NCI-H510A treated with DMSO at 0.1 percent for 48 hours (cell line): ENCODE data around the gene ST13.
"Not testable (repeated sequence)": the region's sequence is repeated elsewhere in the genome, so short reads cannot be mapped to it uniquely, and the experiment has no call there.

Experiments used
- DNase-seq: peaks from one replicate; lab custom pipeline; 2025; lab: John Stamatoyannopoulos, UW

ST13 gene

DNA sequence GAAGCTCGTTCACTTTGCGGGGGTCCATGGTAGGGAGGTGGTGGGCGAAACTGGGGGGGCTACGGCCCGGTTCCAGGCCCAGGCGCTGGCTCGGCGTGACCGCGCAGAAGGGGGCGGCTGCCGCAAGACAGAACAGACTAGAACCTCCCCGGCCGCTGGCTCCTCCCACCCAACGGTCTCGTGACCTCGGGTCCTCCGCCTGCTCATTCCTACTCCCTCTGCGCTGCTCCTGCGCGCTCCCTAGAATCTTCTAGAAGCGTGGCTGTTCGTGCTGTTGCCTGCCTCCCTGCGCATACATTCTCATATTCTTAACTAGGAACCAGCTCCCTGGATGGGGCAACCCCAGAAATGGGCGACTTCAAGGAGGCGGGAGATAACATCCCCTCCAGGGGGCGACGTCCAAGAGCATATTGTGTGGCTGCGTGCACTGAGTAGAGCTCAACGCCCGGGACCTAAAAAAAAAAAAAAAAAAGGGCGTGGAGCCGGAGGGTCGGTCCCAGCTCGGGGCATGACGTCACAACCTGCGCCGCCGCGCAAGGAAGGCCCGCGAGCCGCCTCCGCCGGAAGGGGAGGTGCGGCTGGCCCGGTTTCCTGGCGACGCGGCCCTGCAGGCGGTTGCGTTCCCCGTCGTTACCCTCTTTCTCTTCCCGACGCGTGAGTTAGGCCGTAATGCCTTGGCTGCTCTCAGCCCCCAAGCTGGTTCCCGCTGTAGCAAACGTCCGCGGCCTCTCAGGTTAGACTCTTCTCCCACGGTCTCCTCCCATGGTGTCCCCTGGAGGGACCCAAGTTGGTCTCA lies at the start of gene ST13, which contains the start of gene XPNPEP3:
Gene ST13, minus strand, starts transcription at position 127 of the 796 bp plus-strand sequence. Its CDS starts 99 bp downstream, at position 28.
Gene XPNPEP3, plus strand, starts transcription at position 636 of the 796 bp plus-strand sequence. Its CDS starts 34 bp downstream, at position 670.
- DNase-seq: peak; percentile 84

DNA sequence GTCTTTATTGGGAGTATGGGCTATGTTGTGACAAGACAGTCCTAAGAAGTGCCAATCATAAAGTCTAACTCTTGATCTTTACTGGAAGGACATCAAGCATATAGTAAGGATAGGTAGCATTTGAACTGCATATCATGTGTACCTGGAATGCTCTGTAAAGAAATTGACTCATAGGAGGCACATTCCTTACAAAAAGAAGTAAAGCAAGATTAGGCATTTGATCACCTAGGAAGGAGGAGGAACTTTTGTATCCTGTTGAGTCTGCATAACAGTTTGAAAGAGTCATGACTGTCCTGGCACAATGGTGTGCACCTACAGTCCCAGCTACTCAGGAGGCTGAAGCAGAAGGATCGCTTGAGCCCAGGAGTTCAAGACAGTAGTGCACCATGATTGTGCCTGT lies 47.7 kb upstream of the ST13 start:
- DNase-seq: no peak

DNA sequence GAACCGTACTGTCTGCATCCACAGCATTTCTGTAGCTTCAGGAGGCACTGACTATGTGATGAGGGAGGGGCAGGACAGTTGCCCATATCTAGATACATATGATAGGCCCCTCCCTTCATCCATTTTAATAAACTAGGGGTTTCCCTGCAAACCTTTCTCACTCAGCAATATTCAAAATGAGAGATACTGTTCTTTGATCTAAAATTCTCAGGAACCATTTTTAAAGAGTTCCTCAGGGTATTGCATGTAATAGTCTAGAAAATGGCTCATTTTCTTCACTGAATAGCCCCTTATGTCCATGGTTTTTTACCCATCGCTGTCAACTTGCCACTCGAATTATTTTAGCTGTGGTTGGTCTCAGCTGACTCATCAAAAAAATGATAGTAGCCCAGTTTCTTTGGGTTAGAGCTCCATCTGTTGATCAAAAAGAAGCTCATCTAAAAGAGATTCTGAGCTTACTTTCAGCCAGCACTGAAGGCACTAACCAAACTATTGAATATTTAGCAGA lies 42.5 kb upstream of the ST13 start:
- DNase-seq: peak; percentile 50

DNA sequence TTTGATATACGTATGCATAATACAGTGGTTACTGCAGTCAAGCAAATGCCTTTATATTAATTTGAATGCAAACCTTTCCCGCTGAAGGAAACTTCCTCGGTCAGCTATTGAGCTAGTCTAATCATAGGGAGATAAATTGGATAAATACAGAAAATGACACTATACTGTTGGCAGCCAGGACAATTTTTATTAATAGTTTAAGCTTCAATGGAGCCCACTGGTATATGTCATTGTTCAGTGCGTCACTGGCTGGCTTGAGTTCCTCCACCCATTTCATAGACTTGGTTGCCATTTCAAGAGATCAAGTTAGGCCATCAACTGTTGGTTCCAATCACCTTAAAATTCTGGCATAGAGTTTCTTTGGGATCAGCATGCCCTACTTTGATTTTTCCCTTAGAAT lies 38.0 kb upstream of the ST13 start:
- no peak for DNase-seq

DNA sequence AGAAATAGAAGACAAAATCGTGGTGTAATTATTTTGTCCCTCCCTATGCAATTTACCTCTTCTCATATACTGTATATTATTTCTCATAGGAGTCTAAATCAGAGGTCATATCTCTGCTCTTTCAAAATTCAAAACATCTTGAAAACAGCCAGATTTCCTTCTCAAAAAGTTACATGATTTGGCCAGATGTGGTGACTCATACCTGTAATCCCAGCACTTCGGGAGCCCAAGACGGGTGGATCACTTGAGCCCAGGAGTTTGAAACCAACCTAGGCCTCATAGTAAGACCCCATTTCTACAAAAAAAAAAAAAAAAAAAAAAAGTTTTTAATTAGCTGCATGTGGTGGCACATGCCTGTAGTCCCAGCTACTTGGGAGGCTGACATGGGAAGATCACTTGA lies 34.4 kb upstream of the ST13 start:
- DNase-seq: no peak

DNA sequence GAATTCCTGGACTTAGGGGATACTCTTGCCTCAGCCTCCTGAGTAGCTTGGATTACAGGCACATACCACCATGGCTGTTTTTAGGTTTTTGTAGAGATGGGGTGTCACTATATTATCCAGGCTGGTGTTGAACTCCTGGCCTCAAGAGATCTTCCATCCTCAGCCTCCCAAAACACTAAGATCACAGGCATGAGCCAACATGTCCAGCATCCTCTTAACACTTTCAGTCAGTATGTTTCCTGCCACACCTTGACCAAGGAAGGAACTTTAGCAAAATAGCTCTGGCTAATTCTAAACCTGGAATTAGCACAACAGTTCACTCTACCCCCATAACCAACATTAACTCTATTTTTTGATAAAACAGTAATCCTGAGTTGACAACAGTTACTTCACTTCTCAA lies 32.7 kb upstream of the ST13 start:
- DNase-seq: no peak

DNA sequence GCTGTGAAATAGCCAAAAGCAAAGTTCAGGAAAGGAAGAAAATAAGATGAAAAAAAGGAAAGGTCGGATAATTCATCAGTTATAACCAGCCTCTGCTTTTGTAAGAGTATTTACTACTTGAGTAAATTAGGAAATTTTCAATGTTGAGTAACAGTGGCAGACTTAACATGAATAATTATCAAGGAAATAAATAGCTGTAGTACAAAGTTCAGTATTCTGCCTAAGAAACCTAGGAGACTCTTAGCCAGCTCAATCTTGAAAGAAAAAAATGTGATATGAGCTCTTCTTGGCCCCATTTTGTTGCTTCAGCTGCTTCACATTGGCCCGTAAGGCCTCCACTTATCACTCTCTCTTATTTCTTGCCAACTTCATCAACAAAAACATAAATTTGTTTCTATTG lies 22.5 kb upstream of the ST13 start:
- DNase-seq: no peak

DNA sequence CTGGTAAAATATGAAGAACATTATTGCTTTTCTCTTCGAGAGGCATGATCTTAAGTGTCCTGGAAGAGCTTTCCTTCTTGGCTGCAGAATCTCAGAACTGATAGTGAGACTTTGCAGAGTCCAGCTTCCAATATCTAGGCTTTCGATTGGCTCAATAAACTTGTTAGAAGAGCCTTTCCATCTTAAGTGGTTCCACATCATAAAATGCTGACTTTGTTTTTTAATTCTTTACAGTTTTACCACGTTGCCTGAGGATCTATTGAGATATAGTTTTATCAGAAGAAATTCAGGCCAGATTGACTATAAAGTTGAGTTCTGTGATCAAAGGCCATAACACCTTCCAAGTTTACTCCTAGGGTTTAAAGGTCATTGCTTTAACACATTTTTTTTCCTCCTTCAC lies 21.0 kb upstream of the ST13 start:
- DNase-seq: no peak

DNA sequence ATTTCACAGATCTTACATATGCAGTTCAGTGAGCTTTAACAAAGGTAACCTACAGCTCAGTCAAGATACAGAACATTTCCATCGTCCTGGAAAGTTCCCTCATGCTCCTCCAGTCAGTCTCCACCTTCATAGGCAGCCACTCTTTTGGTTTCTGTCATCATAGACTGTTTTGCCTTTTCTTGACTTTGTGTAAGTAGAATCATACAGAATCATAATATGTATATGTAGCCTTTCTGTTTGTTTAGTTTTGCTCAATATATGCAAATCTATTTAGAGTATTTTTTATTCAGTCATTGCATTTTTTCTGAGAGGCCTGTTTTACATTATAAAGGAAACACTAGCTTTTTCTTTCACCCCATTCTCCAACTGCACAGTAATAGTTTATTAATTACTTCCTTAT lies 20.5 kb upstream of the ST13 start:
- DNase-seq: no peak

DNA sequence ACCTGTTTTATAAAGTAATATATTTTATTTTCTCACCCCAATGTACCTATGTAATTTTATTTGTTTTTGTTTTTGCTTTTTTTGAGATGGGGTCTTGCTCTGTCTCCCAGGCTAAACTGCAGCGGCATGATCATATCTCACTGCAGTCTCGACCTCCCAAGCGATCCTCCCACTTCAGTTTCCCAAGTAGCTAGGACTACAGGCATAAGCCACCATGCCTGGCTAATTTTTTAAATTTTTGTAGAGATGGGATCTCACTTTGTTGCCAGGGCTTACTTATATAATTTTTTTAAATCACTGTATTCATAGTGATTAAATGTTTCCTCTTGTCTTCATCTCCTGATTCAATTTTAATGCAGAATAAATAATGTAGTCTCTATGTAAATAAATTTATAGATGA lies 18.7 kb upstream of the ST13 start:
- DNase-seq: no peak

DNA sequence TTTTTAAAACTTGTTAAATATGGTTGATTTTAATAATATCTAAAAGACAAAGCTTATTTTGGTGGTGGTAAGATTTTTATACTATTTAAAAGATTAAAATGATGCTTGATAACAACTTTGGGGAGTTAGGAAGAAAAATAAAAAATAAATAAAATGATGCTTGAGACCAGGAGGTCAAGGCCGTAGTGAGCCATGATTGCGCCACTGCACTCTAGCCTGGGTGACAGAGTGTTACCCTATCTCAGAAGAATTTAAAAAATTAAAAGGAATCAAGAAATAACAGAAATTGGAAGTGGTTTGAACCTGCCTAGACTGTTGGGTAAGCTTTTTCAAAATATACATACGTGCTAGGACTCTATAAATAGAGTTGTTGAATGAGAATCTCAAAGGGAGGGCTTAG lies 17.6 kb upstream of the ST13 start:
- DNase-seq: no peak

DNA sequence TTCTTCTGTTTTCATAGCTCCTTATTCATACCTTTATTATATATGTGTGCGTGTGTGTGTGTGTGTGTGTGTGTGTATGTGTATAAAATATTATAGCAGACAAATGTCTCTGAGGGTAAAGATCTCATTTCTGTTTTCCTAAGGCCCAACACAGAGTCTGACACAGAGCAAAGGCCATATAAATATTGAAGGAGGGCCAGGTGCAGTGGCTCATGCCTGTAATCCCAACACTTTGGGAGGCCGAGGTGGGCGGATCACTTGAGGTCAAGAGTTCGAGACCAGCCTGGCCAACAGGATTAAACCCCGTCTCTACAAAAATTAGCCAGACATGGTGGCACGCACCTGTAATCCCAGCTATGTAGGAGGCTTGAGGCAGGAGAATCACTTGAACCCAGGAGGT lies 11.9 kb upstream of the ST13 start:
- not testable (repeated sequence) for DNase-seq

DNA sequence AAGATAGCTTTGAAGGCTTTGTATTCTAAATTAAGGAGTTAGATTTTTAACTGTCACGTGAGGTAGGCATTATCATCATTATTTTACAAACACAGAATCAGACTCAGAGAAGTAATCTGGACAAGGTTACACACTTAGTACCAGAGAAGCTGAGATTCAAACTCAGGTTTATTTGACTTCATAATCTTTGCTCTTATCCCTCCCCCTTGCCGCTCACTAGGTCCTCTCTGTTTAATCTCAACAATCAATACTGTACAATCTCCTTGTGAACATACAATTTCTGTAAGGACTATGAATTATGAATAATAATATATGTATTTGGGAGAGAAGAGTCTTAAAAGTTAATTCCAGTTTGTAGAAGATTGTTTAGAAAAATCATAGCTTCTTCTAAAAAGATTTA lies 10.7 kb upstream of the ST13 start:
- no peak for DNase-seq

DNA sequence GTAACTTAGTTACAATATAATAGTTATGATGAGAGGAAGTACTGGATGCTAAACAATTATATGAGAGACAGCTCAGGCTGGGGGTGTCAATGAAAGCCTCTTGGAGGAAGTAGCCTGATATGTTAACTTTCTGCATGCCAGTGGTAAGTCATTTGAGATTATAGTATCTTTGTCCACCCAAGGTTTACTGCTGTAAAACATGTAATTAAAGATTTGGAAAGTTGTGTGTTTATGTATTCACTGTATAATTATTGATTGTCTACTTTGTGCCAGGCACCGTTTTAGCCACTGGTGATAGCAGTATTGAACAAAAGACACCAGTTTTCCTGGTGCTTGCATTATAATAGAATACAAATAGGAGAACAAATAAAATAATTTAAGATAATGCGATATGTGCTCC lies 6.1 kb upstream of the ST13 start:
- DNase-seq: no peak

DNA sequence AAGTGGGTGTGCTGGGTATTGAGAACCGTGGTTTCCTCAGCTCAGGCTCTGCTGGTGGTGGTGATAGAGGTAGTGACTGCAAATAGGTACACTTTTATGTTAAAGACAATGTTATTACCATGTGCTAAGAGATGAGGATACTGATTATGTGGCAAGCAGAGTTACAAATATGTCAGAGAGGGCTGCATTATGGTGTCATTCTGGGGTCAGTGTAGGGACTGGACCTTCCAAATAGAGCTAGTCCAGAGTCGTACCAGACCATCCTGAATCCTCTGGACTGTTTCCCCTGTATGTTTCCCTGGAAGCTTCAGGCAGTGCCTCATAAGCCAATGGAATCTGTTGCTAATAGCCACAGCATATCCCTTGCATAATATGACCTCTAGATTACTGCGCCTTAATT lies 5.6 kb upstream of the ST13 start, which contains the start of gene DNAJB7:
Gene DNAJB7, minus strand, starts transcription at position 101 of the 400 bp plus-strand sequence. CDS start 119 bp downstream, outside the sequence.
- DNase-seq: no peak

DNA sequence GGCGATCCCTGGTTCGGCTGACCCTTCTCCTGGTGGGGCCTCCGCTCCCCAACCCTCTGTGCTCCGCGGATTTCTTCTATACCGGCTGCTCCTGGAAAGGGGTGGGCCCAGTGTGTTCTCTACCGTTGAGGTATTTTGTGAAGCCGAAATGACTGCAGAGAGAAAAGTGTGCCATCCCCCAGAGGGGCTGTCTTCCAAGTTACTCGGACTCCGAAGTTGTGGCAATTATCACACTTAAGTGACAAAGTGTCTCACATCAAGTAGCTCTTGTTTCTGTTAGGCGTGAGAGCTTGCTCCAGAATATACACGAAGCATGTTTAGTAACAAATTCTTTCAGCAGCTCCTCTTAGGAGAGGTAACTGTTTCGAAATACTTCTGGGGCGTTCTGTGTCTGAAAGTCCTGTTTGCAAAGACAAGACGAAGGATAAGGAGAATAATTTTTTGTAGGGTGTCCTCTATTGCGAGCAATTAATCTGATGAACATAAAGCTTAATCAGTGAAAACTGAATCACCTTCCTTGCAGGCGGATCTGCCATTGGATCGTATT lies 943 bp upstream of the ST13 start:
- DNase-seq: no peak

DNA sequence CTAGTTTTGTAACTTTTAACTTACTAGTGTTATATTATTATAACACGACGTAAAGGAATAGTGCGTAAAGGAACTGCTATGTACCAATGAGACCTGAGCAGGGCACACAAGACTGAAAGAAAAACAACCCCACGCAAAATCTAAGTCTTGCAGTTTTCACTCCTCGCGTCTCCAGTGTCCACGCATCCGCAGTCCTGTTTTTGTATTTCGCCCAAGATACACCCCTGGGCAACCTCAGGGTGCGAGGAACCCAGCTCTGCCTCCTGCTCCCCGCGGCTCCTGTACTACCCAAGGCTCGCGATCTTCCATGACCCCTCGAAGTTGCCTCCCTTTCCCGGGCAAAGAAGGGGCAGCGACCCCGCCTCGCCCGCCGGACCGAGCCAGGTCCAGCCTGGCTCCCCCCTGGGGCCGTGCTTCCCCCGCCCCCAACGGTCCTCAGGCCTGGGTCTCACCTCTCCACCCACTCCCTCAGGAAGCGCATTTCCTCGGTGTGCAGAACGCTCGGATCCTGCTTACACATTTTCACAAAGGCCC lies 393 bp downstream of the ST13 start:
- no peak for DNase-seq

DNA sequence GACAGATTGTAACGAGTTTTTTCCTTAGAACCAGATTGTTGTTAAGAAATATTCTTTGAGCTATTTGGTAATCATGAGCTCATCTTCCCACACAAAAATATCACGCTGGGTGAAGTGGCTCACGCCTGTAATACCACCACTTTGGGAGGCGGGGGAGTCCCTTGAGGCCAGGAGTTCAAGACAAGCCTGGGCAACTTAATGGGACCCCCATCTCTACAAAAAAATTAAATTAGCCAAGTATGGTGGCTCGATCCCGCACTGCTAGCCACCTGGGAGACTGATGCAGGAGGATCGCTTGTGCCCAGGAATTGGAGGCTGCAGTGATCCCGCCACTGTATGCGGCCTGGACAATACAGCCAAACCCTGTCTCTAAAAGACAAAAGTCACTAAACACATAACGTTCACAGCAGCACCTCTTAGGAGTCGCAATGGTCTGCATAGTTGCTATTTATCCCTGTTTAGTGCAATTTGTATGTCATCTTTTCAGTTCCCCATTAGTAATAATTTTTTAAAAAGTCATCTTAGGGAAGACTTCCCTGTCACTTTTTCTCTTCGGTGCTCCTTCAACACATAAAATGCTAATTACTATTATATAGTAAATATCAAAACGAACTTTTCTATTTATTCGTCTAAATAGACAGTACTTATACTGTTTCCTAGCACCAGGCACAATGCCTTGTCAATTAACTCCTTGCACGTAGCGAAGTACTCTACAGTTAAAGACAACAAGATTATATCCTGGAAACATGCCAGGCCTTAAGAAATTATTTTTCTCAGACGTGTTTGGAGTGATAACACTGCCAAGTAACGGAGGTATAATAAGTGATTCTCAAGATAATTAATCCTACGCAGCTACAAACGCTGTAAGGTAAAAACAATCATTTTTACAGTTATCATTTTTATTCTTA lies 1.1 kb downstream of the ST13 start:
- no peak for DNase-seq

DNA sequence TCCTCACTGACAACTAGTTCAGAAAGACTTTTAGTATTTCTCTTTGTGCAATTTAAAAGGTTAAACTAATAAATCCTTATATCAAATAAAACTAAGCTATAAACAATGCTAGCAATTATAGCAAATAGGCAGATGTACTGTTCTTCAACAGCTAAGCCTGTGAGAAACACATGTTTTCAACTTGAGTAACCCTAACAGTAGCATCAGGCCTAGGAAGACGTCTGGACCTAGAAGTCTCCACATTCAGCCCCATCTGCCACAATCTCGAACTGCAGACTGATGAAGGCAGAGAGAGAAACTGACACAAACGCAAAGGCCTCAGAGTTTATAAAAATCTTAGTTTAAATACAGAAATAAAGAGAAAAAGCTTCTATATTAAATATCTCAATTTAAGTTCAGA lies 2.5 kb downstream of the ST13 start:
- no peak for DNase-seq

DNA sequence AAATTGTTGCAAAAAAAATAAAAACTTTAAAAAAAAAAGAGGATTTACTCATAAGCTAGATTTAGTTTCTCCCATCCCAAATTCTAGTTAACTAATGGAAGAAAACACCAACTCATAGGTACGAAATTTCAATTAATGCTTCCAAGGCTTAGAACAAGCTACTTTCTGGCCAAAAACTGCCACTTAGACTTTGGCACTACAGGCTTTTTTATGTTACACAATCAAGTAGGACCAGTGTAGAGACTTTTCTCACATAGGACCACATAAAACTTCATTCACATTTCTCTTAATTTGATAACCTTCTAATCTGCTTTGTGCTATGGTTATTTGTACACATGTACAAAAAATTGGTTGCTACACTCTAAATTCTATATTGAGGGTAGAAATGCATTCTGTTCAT lies 3.1 kb downstream of the ST13 start:
- DNase-seq: no peak

DNA sequence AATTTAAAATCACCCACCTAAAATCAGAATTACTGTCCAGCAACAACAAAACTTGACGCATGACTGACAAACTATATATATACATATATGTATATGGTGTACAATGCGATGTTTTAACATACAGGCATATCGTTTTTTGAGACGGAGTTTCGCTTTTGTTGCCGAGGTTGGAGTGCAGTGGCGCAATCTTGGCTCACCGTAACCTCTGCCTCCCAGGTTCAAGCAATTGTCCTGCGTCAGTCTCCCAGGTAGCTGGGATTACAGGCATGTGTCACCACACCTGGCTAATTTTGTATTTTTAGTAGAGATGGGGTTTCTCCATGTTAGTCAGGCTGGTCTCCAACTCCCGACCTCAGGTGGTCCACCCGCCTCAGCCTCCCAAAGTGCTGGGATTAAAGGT lies 10.6 kb downstream of the ST13 start:
- DNase-seq: not testable (repeated sequence)

DNA sequence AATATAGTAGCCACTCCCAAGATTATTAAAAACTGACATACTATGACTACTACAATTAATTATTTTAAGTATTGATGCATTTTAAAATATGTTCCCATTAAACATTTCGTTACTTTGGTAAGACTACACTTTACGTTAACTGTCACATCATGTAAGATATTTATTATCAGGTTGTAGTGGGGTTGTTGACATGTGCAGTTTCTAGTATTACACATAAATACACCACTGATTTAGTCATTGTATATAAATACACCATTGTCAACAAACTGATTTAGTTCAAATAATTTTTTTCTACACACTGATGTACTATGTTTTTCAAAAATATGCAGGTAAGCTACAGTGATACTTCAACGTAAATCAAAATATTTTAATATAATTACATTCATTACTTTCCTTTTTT lies 11.5 kb downstream of the ST13 start:
- DNase-seq: no peak
